GM12874 (cell line): ENCODE data around the gene LRMDA.

Source experiments
- TF ChIP-seq, protein P1 (sequence below): IDR thresholded peaks from 2 replicates; pipeline ENCODE4 v1.5.1; 2011; ENCODE audit warnings: low read depth, mild to moderate bottlenecking, control low read depth, low read length, moderate library complexity; ENCODE audit not compliant: insufficient read depth

LRMDA gene

DNA sequence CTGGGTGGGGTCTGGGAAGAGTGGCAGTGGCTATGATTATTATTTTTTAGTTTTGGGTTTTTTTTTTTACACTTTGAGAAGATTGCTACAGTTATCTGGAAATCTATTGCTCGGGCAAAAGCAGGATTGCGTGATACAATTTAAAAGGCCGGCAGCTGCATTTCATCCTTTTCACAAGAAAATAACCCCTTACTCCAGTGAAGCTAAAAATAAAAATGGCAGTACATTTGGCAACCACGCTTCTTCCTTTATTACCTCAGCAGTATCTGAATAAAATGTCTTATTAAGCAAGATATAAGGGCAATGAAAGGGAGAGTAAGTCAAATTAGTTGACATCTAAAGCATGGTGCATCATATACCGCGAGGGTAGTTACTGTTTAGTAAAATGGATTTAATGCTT is 496.8 kb downstream of the LRMDA start:
- TF ChIP-seq, protein P1, sequence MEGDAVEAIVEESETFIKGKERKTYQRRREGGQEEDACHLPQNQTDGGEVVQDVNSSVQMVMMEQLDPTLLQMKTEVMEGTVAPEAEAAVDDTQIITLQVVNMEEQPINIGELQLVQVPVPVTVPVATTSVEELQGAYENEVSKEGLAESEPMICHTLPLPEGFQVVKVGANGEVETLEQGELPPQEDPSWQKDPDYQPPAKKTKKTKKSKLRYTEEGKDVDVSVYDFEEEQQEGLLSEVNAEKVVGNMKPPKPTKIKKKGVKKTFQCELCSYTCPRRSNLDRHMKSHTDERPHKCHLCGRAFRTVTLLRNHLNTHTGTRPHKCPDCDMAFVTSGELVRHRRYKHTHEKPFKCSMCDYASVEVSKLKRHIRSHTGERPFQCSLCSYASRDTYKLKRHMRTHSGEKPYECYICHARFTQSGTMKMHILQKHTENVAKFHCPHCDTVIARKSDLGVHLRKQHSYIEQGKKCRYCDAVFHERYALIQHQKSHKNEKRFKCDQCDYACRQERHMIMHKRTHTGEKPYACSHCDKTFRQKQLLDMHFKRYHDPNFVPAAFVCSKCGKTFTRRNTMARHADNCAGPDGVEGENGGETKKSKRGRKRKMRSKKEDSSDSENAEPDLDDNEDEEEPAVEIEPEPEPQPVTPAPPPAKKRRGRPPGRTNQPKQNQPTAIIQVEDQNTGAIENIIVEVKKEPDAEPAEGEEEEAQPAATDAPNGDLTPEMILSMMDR, result no peak

DNA sequence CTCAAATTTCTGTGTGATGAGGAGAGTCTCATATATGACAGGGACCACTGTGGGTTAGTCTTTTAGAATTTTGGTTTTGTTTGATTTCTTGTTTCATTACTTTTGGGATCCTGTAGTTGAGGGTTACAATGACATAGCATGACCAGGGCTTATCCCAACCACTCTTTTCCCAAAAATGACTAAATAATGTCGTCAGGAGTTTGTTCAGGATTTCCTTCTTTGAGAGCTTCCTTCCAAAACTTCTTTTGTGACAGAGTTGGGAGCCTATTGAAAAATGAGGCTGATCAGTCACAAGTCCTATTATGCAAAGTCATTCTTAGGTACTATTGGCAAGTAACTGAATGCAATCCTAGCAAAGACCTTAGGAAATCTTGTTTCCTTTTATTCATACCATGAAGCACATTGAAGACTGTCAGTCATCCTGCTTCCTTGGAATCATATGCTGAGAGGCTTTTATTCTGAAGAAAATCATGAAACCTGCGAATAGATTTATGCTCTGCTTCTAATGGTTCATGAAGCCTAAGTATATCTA is 498.3 kb downstream of the LRMDA start:
- TF ChIP-seq, protein P1, result no peak

DNA sequence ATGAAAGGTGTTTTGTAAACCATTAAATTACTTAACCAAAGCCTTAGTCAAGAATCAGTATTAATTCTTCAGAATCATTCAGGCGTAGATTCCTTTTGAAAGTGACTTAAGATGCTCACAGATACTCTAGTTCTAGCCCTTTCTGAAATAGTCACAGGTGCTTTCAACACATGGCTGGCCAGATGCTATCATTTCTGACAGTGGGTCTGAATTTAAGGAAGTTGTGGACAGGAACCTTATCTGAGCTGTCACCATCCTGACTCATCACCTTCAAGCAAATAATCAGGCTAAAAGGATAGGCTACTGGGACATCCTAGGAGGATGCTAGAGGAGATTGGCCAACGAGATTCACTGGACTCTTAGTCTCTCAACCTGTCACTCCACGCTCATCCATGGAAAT is 501.5 kb downstream of the LRMDA start:
- TF ChIP-seq, protein P1, result no peak

DNA sequence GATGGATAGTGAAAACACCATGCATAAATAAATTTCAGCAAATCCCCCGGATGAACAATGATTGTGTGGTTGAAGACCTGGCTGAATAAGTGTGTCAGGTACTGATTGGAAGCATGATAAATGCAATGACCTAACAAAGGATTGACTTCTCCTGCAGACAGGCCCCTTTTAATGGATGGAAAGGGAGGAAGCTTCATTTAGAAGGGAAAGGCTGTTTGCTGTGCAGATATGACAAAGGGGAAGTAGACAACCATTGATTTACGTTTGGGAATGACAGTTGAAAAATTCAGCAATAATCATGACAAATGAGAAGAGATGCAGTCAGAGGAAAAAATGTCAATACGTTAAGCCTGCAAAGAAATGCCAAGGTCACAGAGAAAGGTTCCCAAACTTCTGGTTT is 503.8 kb downstream of the LRMDA start:
- TF ChIP-seq, protein P1, result no peak

DNA sequence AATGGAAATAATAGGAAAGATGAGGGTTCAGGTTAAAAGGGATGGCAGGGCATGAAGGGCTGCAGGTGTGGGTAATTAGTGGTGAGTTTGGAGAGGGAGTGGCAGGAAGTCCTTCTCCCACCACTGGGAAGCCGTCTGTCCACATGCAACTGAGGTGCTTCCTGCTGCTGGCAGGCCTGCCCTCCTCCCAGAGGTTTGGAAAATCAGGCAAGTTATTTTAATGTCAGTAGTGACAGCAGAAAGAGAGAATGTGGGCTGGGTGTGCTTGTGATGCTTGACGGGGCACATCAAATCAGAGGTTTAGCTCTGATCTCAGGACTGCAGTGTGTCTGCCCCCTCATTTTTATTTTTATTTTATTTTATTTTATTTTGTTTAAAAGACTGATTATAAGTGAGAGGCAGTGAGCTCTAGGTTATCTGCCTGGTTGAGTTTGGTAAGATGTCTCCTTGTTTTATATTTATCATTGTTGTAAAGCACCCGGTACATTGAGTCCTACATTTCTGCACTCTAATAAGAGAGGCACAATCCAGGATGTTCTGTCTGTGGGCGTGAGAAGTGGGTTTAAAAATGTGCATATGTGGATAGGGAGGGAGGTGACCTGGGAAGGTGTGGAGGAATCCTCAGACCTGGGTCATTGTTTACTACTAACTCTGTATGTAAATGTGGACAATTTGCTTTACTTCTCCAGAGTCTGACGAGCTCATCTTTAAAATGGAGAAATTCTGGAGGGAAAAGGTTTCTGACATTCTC is 504.4 kb downstream of the LRMDA start:
- TF ChIP-seq, protein P1, result no peak

DNA sequence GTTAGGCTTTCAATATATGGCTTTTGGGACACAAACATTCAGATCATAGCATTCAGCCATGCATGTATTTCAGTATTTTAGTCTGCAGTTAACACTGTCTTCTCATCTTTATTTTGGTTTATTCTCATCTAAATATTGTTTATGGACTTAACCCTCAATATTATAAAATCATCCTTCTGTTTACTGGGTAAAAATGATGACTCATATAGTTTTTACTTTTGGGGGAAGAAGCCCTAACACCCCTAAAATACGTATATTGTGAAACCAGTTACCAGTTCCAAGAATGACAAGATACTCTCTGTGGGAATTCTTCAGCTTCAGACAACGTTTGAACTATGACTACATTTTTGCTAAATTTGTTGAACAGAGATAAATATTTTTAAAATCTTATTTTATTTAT is 505.4 kb downstream of the LRMDA start:
- TF ChIP-seq, protein P1, result no peak

DNA sequence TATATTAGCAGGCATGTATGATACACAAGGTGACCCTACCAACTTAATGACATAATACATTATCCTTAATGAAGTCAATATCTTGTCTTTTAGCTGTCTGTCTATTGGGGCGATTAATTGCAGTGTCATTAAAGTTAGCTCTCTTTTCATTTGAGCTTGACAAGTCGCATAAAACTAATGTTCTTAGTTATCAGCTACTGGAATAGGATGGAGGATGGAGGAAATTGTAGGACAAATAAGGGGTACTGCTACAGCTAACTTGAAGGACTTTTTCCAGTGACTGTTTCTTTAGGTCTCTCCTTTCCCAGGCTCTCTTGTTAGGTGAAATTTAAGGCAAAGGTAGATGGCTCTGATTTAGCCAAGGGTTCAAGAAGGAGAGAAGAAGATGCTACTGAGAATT is 506.4 kb downstream of the LRMDA start:
- TF ChIP-seq, protein P1, result no peak
